WTC11 (cell line): Measurements from ENCODE around the gene RAD50. TPM values are rescaled to one million over a fixed set of nuclear protein-coding genes. Genes with fewer than 3 reads are reported as not detected.

ENCODE experiments used
- ATAC-seq: fragments of 200-7000 bp; cut with Tn5 transposase; 2 replicates; pipeline ENCODE4 v1.10.0; 2021; ENCODE audit warnings: mild to moderate bottlenecking, moderate library complexity
- CTCF ChIA-PET: fragments of 300-600 bp; sonication (Branson Sonifier 250); formaldehyde crosslinking; loops from one replicate; lab custom pipeline; 2021; ENCODE audit warnings: antibody characterized with exemption; lab: Charles Lee
- POLR2A ChIA-PET: fragments of 350-600 bp; sonication (Branson Sonifier 250); formaldehyde crosslinking; loops from one replicate; lab custom pipeline; 2021; ENCODE audit warnings: antibody characterized with exemption; lab: Charles Lee
- DNase-seq: peaks from one replicate; pipeline ENCODE4 v3.0.0; 2021; ENCODE audit warnings: low spot score
- H3K27ac Mint-ChIP-seq: 2 replicates; pipeline ENCODE4 v1.8.0; 2021; ENCODE audit warnings: mixed read lengths
- H3K27me3 Mint-ChIP-seq: 2 replicates; pipeline ENCODE4 v1.8.0; 2021; ENCODE audit warnings: low read depth, mild to moderate bottlenecking, moderate library complexity, mixed read lengths
- H3K36me3 Mint-ChIP-seq: 2 replicates; pipeline ENCODE4 v1.8.0; 2021; ENCODE audit warnings: mixed read lengths
- H3K4me1 Mint-ChIP-seq: 2 replicates; pipeline ENCODE4 v1.8.0; 2022; ENCODE audit warnings: mixed read lengths
- H3K4me3 Mint-ChIP-seq: 2 replicates; pipeline ENCODE4 v1.8.0; 2021; ENCODE audit warnings: mild to moderate bottlenecking, moderate library complexity, mixed read lengths
- H3K9me3 Mint-ChIP-seq: 2 replicates; pipeline ENCODE4 v1.8.0; 2021; ENCODE audit warnings: mixed read lengths
- CBFB ChIP-seq: sonication (generic); formaldehyde crosslinking; IDR thresholded peaks from 2 replicates; pipeline ENCODE4 v1.8.1; 2022; ENCODE audit warnings: mild to moderate bottlenecking, low read depth, missing genetic modification reagents
- ELF4 ChIP-seq: sonication (generic); formaldehyde crosslinking; IDR thresholded peaks from 2 replicates; pipeline ENCODE4 v1.8.1; 2022; ENCODE audit warnings: low read depth, mild to moderate bottlenecking, moderate library complexity, missing genetic modification reagents
- FOXJ3 ChIP-seq: sonication (generic); formaldehyde crosslinking; IDR thresholded peaks from 2 replicates; pipeline ENCODE4 v1.9.0; 2021; ENCODE audit warnings: missing genetic modification reagents, mild to moderate bottlenecking, borderline replicate concordance
- JUN ChIP-seq: sonication (generic); formaldehyde crosslinking; IDR thresholded peaks from 2 replicates; pipeline ENCODE4 v1.8.0; 2023; ENCODE audit warnings: mild to moderate bottlenecking, missing genetic modification reagents
- NR2C2 ChIP-seq: sonication (generic); formaldehyde crosslinking; IDR thresholded peaks from 2 replicates; pipeline ENCODE4 v1.8.0; 2022; ENCODE audit warnings: mild to moderate bottlenecking, missing genetic modification reagents
- SP1 ChIP-seq: sonication (generic); formaldehyde crosslinking; conservative IDR thresholded peaks from 2 replicates; pipeline ENCODE4 v1.8.1; 2022; ENCODE audit warnings: missing genetic modification reagents
- ZNF121 ChIP-seq: sonication (generic); formaldehyde crosslinking; IDR thresholded peaks from 2 replicates; pipeline ENCODE4 v1.8.0; 2023; ENCODE audit warnings: missing genetic modification reagents
- ZNF219 ChIP-seq: sonication (generic); formaldehyde crosslinking; IDR thresholded peaks from 2 replicates; pipeline ENCODE4 v1.8.0; 2023; ENCODE audit warnings: missing genetic modification reagents, mild to moderate bottlenecking, borderline replicate concordance
- total RNA-seq: library from RNA; stranded (reverse); gene quantifications from 3 replicates; pipeline ENCODE4 v1.2.3, GENCODE V29; 2021
- TF ChIP-seq, protein P1 (sequence below): sonication (generic); formaldehyde crosslinking; IDR thresholded peaks from 2 replicates; pipeline ENCODE4 v1.8.1; 2022; ENCODE audit warnings: missing genetic modification reagents, borderline replicate concordance
- TF ChIP-seq, protein P2 (sequence below): fragments of 250-450 bp; sonication (Bioruptor Pico); IDR thresholded peaks from 2 replicates; pipeline ENCODE4 v1.9.0; 2021; ENCODE audit warnings: mild to moderate bottlenecking, borderline replicate concordance
- TF ChIP-seq, protein P3 (sequence below): fragments of 250-450 bp; sonication (Bioruptor Pico); IDR thresholded peaks from 2 replicates; pipeline ENCODE4 v2.1.2; 2022; ENCODE audit warnings: mild to moderate bottlenecking, moderate library complexity
- TF ChIP-seq, protein P4 (sequence below): fragments of 250-450 bp; sonication (Bioruptor Pico); IDR thresholded peaks from 2 replicates; pipeline ENCODE4 v1.9.0; 2021; ENCODE audit warnings: mild to moderate bottlenecking
- TF ChIP-seq, protein P5 (sequence below): fragments of 250-450 bp; sonication (Bioruptor Pico); IDR thresholded peaks from 2 replicates; pipeline ENCODE4 v1.9.0; 2021; ENCODE audit warnings: moderate library complexity, mild to moderate bottlenecking, inconsistent platforms, borderline replicate concordance

The RAD50 gene
- total RNA-seq, 1 experiment from 2014 or later: 31.1 TPM

DNA sequence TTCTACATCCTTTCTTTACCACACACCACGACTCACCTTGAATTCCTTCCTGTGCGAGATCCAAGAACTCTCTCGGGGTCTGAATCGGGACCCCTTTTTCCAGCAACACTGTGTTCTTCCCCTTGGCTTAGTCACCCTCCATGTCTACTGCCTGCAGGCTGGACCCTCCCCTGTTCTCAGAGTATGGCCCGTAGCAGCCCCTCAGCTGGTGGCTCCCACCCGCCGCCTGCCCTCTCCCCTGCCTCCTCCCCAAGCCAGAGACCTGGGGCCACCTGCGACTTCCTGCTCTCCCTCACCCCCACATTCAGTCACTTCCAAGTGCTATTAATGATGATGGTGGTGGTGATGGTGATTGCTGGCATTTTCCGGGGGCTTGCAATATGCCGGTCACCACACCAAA, 110.5 kb downstream of the RAD50 start (continued):
- no peak for TF ChIP-seq ZNF219 (CRISPR knock-in tag)
- TF ChIP-seq, protein P1, sequence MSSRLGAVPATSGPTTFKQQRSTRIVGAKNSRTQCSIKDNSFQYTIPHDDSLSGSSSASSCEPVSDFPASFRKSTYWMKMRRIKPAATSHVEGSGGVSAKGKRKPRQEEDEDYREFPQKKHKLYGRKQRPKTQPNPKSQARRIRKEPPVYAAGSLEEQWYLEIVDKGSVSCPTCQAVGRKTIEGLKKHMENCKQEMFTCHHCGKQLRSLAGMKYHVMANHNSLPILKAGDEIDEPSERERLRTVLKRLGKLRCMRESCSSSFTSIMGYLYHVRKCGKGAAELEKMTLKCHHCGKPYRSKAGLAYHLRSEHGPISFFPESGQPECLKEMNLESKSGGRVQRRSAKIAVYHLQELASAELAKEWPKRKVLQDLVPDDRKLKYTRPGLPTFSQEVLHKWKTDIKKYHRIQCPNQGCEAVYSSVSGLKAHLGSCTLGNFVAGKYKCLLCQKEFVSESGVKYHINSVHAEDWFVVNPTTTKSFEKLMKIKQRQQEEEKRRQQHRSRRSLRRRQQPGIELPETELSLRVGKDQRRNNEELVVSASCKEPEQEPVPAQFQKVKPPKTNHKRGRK: no peak

DNA sequence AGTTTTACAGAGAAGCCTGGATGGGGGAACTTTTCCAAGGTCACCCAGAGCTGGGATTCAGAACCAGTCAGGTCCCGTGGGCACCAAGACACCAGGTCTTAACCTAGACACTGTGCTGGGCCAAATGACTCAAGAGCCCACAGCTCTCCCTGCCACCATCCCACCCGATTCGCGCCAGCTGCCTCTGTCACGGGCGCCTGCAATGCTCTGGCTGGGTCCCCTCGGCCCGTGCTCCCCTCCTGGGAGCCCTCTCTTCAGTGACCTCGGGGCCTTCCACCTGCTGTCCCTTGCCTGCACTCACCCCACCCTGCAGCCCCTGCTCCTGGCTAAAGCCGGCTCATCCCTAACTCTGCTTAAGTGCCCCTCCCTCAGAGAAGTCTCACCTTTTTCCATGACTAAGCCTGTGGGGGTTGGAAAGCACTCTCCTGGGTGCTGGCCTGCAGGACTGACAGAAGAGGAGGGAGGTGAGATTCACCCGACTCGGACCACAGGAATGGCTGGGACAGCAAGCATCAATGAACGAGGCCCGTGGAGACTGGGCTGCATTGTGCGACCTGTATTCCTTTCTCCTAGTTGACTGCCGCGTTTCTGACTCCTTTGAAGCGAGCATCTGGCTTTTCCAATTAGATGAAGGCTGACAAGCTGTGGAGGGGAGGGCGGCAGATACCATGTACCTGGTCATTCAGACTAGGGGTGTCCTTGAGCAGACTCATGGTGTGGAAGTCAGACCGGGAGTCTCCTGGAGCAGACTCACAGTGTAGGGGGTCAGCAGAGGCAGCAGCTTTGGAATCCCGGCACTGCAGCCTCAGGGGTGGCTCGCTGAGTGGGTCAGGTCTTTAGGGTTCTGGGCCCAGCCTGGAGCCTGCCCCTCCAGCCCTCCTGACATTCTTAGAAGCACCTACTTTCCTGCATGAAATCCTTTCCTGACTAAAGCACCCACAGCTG, 111.3 kb downstream of the RAD50 start:
- H3K9me3 Mint-ChIP-seq: peaks cover 9% of the 10 kb centered on the region
- no peaks in the 10 kb centered on the region; the same call in 1 of the 2 replicates for H3K27me3 Mint-ChIP-seq
- peaks cover 2% of the 10 kb centered on the region; the same call in 1 of the 2 replicates for H3K36me3 Mint-ChIP-seq
- peaks cover 12% of the 10 kb centered on the region; the same call in 1 of the 2 replicates for H3K4me1 Mint-ChIP-seq
- DNase-seq: no peak
- CTCF ChIA-PET: no interaction called here
- POLR2A ChIA-PET: no interaction called here
- H3K4me3 Mint-ChIP-seq: no peak overlapping the region
- ATAC-seq: no peak
- TF ChIP-seq, protein P2, sequence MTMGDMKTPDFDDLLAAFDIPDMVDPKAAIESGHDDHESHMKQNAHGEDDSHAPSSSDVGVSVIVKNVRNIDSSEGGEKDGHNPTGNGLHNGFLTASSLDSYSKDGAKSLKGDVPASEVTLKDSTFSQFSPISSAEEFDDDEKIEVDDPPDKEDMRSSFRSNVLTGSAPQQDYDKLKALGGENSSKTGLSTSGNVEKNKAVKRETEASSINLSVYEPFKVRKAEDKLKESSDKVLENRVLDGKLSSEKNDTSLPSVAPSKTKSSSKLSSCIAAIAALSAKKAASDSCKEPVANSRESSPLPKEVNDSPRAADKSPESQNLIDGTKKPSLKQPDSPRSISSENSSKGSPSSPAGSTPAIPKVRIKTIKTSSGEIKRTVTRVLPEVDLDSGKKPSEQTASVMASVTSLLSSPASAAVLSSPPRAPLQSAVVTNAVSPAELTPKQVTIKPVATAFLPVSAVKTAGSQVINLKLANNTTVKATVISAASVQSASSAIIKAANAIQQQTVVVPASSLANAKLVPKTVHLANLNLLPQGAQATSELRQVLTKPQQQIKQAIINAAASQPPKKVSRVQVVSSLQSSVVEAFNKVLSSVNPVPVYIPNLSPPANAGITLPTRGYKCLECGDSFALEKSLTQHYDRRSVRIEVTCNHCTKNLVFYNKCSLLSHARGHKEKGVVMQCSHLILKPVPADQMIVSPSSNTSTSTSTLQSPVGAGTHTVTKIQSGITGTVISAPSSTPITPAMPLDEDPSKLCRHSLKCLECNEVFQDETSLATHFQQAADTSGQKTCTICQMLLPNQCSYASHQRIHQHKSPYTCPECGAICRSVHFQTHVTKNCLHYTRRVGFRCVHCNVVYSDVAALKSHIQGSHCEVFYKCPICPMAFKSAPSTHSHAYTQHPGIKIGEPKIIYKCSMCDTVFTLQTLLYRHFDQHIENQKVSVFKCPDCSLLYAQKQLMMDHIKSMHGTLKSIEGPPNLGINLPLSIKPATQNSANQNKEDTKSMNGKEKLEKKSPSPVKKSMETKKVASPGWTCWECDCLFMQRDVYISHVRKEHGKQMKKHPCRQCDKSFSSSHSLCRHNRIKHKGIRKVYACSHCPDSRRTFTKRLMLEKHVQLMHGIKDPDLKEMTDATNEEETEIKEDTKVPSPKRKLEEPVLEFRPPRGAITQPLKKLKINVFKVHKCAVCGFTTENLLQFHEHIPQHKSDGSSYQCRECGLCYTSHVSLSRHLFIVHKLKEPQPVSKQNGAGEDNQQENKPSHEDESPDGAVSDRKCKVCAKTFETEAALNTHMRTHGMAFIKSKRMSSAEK (CRISPR knock-in tag): no peak
- TF ChIP-seq, protein P3, sequence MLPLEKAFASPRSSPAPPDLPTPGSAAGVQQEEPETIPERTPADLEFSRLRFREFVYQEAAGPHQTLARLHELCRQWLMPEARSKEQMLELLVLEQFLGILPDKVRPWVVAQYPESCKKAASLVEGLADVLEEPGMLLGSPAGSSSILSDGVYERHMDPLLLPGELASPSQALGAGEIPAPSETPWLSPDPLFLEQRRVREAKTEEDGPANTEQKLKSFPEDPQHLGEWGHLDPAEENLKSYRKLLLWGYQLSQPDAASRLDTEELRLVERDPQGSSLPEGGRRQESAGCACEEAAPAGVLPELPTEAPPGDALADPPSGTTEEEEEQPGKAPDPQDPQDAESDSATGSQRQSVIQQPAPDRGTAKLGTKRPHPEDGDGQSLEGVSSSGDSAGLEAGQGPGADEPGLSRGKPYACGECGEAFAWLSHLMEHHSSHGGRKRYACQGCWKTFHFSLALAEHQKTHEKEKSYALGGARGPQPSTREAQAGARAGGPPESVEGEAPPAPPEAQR (CRISPR knock-in tag): no peak
- TF ChIP-seq SP1 (no peak), FOXJ3 (CRISPR knock-in tag) (no peak), ELF4 (CRISPR knock-in tag) (no peak), CBFB (no peak), NR2C2 (CRISPR knock-in tag) (no peak), ZNF121 (CRISPR knock-in tag) (no peak), JUN (CRISPR knock-in tag) (no peak)
- TF ChIP-seq, protein P4, sequence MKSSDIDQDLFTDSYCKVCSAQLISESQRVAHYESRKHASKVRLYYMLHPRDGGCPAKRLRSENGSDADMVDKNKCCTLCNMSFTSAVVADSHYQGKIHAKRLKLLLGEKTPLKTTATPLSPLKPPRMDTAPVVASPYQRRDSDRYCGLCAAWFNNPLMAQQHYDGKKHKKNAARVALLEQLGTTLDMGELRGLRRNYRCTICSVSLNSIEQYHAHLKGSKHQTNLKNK (CRISPR knock-in tag): no peak
- TF ChIP-seq, protein P5, sequence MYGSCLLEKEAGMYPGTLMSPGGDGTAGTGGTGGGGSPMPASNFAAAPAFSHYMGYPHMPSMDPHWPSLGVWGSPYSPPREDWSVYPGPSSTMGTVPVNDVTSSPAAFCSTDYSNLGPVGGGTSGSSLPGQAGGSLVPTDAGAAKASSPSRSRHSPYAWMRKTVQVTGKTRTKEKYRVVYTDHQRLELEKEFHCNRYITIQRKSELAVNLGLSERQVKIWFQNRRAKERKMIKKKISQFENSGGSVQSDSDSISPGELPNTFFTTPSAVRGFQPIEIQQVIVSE (CRISPR knock-in tag): no peak
- no peak overlapping the region for H3K27ac Mint-ChIP-seq
